PFSK-1 (cell line): ENCODE data around the gene MFSD6L.

Source experiments
- POLR2AphosphoS5 ChIP-seq: IDR thresholded peaks from 2 replicates; pipeline ENCODE4 v1.6.1; 2012; ENCODE audit warnings: low read depth, mild to moderate bottlenecking, control low read depth, low read length, moderate library complexity
- TF ChIP-seq, protein P1 (sequence below), 2 experiments: IDR thresholded peaks; 2 replicates each; pipeline versions ENCODE4 v1.6.1 to v1.8.0; 2011 to 2012; ENCODE audit warnings: low read depth in 2 of 2, low read length in 2 of 2, control low read depth in 1 of 2, inconsistent platforms in 1 of 2, mild to moderate bottlenecking in 1 of 2, moderate library complexity in 1 of 2; ENCODE audit not compliant: insufficient read depth in 1 of 2

- TF ChIP-seq POLR2AphosphoS5 = no peak
- TF ChIP-seq, protein P1, sequence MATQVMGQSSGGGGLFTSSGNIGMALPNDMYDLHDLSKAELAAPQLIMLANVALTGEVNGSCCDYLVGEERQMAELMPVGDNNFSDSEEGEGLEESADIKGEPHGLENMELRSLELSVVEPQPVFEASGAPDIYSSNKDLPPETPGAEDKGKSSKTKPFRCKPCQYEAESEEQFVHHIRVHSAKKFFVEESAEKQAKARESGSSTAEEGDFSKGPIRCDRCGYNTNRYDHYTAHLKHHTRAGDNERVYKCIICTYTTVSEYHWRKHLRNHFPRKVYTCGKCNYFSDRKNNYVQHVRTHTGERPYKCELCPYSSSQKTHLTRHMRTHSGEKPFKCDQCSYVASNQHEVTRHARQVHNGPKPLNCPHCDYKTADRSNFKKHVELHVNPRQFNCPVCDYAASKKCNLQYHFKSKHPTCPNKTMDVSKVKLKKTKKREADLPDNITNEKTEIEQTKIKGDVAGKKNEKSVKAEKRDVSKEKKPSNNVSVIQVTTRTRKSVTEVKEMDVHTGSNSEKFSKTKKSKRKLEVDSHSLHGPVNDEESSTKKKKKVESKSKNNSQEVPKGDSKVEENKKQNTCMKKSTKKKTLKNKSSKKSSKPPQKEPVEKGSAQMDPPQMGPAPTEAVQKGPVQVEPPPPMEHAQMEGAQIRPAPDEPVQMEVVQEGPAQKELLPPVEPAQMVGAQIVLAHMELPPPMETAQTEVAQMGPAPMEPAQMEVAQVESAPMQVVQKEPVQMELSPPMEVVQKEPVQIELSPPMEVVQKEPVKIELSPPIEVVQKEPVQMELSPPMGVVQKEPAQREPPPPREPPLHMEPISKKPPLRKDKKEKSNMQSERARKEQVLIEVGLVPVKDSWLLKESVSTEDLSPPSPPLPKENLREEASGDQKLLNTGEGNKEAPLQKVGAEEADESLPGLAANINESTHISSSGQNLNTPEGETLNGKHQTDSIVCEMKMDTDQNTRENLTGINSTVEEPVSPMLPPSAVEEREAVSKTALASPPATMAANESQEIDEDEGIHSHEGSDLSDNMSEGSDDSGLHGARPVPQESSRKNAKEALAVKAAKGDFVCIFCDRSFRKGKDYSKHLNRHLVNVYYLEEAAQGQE (IDR thresholded peaks at IDR 0.05; ENCODE audit: insufficient read depth in 1 of 2, low read depth in 2 of 2, low read length in 2 of 2) = no peak
These were observed 22.4 kb upstream of the MFSD6L start for GRCh38 chr17:8821446-8822105.
